Measurements from ENCODE around the gene GABRR2.

The GABRR2 gene

GRCh38 chr6:89291256-89291819, 23.8 kb downstream of the GABRR2 start:
- no peak overlapping the region for H3K4me3 ChIP-seq
- no peak overlapping the region for H3K27ac ChIP-seq
- no peak for DNase-seq (ENCODE audit: low spot score)
- TF ChIP-seq, protein P1, sequence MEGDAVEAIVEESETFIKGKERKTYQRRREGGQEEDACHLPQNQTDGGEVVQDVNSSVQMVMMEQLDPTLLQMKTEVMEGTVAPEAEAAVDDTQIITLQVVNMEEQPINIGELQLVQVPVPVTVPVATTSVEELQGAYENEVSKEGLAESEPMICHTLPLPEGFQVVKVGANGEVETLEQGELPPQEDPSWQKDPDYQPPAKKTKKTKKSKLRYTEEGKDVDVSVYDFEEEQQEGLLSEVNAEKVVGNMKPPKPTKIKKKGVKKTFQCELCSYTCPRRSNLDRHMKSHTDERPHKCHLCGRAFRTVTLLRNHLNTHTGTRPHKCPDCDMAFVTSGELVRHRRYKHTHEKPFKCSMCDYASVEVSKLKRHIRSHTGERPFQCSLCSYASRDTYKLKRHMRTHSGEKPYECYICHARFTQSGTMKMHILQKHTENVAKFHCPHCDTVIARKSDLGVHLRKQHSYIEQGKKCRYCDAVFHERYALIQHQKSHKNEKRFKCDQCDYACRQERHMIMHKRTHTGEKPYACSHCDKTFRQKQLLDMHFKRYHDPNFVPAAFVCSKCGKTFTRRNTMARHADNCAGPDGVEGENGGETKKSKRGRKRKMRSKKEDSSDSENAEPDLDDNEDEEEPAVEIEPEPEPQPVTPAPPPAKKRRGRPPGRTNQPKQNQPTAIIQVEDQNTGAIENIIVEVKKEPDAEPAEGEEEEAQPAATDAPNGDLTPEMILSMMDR (IDR thresholded peaks at IDR 0.05): no peak

- Histone ChIP-seq H3K4me3 (no peak overlapping the region), H3K27ac (no peak overlapping the region)
- peak; percentile 28 for DNase-seq (ENCODE audit: low spot score)
- TF ChIP-seq, protein P1 (IDR thresholded peaks at IDR 0.05): no peak
Observed at GRCh38 chr6:89290401-89291155, 24.5 kb downstream of the GABRR2 start.

DNA sequence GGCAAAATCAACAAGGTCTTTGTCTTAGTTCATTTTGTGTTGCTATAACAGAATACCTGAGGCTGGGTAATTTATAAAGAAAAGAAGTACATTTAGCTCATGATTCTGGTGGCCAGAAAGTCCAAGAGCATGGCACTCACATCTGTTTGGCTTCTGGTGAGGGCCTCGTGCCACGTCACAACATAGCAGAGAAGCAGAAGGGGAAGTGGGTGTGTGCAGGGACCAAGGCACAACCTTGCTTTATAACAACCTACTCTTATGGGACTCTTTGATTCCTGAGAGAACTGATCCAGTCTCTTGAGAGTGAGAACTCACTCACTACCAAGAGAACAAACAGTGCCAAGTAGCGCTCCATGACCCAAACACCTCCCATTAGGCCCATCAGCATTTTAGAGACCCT, 25.4 kb downstream of the GABRR2 start:
- TF ChIP-seq, protein P1 (IDR thresholded peaks at IDR 0.05): no peak
- DNase-seq (ENCODE audit: low spot score): no peak
- no peak overlapping the region for H3K27ac ChIP-seq
- no peak overlapping the region for H3K4me3 ChIP-seq

DNA sequence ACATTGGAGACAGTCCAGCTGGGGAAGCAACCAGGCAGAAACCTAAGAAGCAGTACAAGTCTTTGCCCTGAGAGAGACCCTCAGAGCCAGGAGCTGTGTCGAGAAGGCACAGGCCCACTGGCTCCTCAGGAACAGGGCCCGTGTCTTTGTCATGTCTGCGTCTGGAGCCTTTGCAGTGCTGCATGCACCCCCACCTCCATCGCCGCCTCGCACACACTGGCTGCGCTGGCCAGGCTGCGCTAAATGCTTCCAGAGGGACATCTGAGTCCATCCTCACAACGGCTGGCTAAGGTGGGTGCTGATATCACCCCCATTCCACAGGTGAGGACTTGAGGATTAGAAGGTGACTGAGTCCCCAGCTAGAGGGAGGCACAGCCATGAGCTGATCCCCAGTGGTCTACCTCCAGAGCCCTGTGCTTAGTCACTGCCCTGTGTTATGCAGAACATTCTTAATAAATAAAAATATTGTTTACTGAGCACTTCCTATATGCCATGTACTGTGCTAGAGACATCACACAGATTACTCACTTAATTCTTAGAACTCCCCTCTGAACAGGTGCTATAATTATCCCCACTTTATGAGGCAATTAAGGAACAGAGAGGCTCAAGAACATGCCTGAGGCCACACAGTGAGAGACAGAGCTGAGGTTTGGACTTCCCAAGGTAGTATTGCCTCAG, 27.6 kb downstream of the GABRR2 start:
- TF ChIP-seq, protein P1 (IDR thresholded peaks at IDR 0.05): no peak
- Histone ChIP-seq H3K27ac (no peak overlapping the region), H3K4me3 (no peak overlapping the region)
- peak; percentile 31 for DNase-seq (ENCODE audit: low spot score)

- DNase-seq (ENCODE audit: low spot score): no peak
- Histone ChIP-seq H3K4me3 (no peak overlapping the region), H3K27ac (no peak overlapping the region)
- TF ChIP-seq, protein P1 (IDR thresholded peaks at IDR 0.05): no peak
Observed at GRCh38 chr6:89286516-89286915, 28.6 kb downstream of the GABRR2 start.

DNA sequence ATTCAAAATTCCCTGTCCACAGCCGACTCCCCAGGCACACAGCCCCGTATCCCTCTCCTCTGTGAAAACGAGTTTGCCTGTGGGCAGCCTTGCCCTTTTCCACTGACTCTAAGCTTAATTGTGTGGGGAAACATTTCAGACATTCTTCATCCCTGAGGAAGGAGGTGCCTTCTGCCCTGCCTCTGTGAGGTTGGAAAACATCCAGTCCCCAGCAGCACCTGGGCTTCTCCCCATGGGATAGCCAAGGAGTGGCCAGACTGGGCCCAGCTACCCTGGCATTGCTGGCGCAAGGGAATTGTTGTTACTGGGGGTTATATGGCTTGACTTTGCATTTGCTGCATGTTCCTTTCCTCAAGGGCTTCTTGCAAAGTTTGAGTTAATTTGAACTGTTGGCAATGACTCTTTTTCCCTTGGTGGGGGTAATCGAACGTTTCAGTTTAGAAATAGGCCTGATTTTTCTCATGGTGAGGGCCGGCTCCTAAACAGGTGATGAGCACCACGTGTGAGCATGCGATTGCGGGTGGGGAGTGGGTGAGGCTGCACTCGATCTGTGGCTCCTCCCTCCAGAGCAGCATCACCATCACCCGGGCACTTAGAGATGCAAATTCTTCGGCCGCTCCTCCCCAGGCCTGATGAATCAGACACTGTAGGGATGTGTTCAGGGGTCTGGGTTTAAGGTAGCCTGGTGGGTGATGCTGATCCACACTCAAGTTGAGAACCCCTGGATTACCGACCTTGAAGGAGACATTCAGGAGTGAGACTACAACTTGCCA, 29.9 kb downstream of the GABRR2 start:
- DNase-seq (ENCODE audit: low spot score): no peak
- no peak overlapping the region for H3K27ac ChIP-seq
- H3K4me3 ChIP-seq: no peak overlapping the region
- TF ChIP-seq, protein P1 (IDR thresholded peaks at IDR 0.05): no peak
